Peyer's patch (tissue), 4 donors: ENCODE measurements around the gene ST8SIA5. TPM values are rescaled to one million over a fixed set of nuclear protein-coding genes. Genes with fewer than 3 reads are reported as not detected.

ENCODE experiments used
- DNase-seq, 3 donors: peaks; one replicate each; pipeline ENCODE4 v3.0.0-alpha.2; 2017 to 2019
- H3K27ac ChIP-seq, 4 donors: fragments of 200-600 bp; sonication (generic); one replicate each; pipeline ENCODE4 v1.5.1; 2016 to 2019
- H3K27me3 ChIP-seq, 2 donors: fragments of 200-600 bp; sonication (generic); one replicate each; pipeline ENCODE4 v1.5.1; 2019
- H3K36me3 ChIP-seq, 3 donors: fragments of 200-600 bp; sonication (generic); one replicate each; pipeline ENCODE4 v1.5.1; 2016 to 2019
- H3K4me1 ChIP-seq, 4 donors: fragments of 200-600 bp; sonication (generic); one replicate each; pipeline ENCODE4 v1.5.1; 2016 to 2019
- H3K4me3 ChIP-seq, 4 donors: fragments of 200-600 bp; sonication (generic); 1 replicate in 3 of 4; 2 replicates in 1 of 4; pipeline ENCODE4 v1.5.1; 2016 to 2019; ENCODE audit warnings: mild to moderate bottlenecking in 1 of 4
- H3K9me3 ChIP-seq, 4 donors: fragments of 200-600 bp; sonication (generic); one replicate each; pipeline ENCODE4 v1.5.1; 2016 to 2019; ENCODE audit warnings: mild to moderate bottlenecking in 1 of 4
- CTCF ChIP-seq, 6 experiments: fragments of 450-650 bp in 4 of 6; fragments of 200-600 bp in 2 of 6; sonication (generic) in 1 of 6; IDR thresholded peaks; one replicate each; pipeline ENCODE4 v1.5.1; 2017 to 2019; ENCODE audit warnings: antibody characterized with exemption in 6 of 6, mild to moderate bottlenecking in 3 of 6, moderate library complexity in 1 of 6
- POLR2A ChIP-seq, 2 donors: fragments of 450-650 bp; IDR thresholded peaks; one replicate each; pipeline ENCODE4 v1.5.1; 2017; ENCODE audit warnings: antibody characterized with exemption in 2 of 2, mild to moderate bottlenecking in 2 of 2, moderate library complexity in 2 of 2
- total RNA-seq, 4 donors: library from RNA; depleted of rRNA; stranded (reverse); fragments of >200 nt; gene quantifications; one replicate each; pipeline ENCODE4 v1.1.0, GENCODE V29; 2016

Gene ST8SIA5
- total RNA-seq, 4 donors from 2014 or later: under 0.01 to 0.09 TPM; not detected in 2

GRCh38 chr18:46683252-46683651, 73.6 kb downstream of the ST8SIA5 start:
- no peaks in the 10 kb centered on the region for H3K4me1 ChIP-seq
- H3K4me3 ChIP-seq: no peak overlapping the region
- no peaks in the 10 kb centered on the region for H3K36me3 ChIP-seq
- no peaks in the 10 kb centered on the region for H3K27me3 ChIP-seq
- DNase-seq: no peak
- H3K9me3 ChIP-seq: no peaks in the 10 kb centered on the region
- H3K27ac ChIP-seq: no peak overlapping the region
- TF ChIP-seq POLR2A (IDR thresholded peaks at IDR 0.05) (no peak), CTCF (IDR thresholded peaks at IDR 0.05) (no peak)

GRCh38 chr18:46680784-46681695, 75.8 kb downstream of the ST8SIA5 start:
- no peaks in the 10 kb centered on the region for H3K4me1 ChIP-seq
- H3K27me3 ChIP-seq: no peaks in the 10 kb centered on the region
- TF ChIP-seq POLR2A (IDR thresholded peaks at IDR 0.05): no peak
- no peak for TF ChIP-seq CTCF (IDR thresholded peaks at IDR 0.05)
- H3K36me3 ChIP-seq: no peaks in the 10 kb centered on the region
- no peak overlapping the region for H3K4me3 ChIP-seq
- H3K27ac ChIP-seq: no peak overlapping the region
- H3K9me3 ChIP-seq: no peaks in the 10 kb centered on the region
- no peak for DNase-seq

GRCh38 chr18:46679846-46680598, 76.8 kb downstream of the ST8SIA5 start:
- Histone ChIP-seq H3K4me1 (no peaks in the 10 kb centered on the region), H3K4me3 (no peak overlapping the region), H3K27me3 (no peaks in the 10 kb centered on the region), H3K27ac (no peak overlapping the region), H3K9me3 (no peaks in the 10 kb centered on the region), H3K36me3 (no peaks in the 10 kb centered on the region)
- no peak for DNase-seq
- TF ChIP-seq CTCF (IDR thresholded peaks at IDR 0.05) (no peak), POLR2A (IDR thresholded peaks at IDR 0.05) (no peak)

- no peaks in the 10 kb centered on the region for H3K36me3 ChIP-seq
- no peak for DNase-seq
- no peak overlapping the region for H3K27ac ChIP-seq
- no peaks in the 10 kb centered on the region for H3K9me3 ChIP-seq
- no peak for TF ChIP-seq CTCF (IDR thresholded peaks at IDR 0.05)
- TF ChIP-seq POLR2A (IDR thresholded peaks at IDR 0.05): no peak
- H3K27me3 ChIP-seq: no peaks in the 10 kb centered on the region
- no peak overlapping the region for H3K4me3 ChIP-seq
- H3K4me1 ChIP-seq: no peaks in the 10 kb centered on the region
These were observed 78.0 kb downstream of the ST8SIA5 start for GRCh38 chr18:46678785-46679399.

GRCh38 chr18:46678041-46678440, 78.8 kb downstream of the ST8SIA5 start:
- TF ChIP-seq POLR2A (IDR thresholded peaks at IDR 0.05): no peak
- no peak for TF ChIP-seq CTCF (IDR thresholded peaks at IDR 0.05)

More at GRCh38 chr18:46678041-46678440, 78.8 kb downstream of the ST8SIA5 start:
- Histone ChIP-seq H3K27me3 (no peaks in the 10 kb centered on the region), H3K27ac (no peak overlapping the region), H3K4me3 (no peak overlapping the region), H3K36me3 (no peaks in the 10 kb centered on the region), H3K9me3 (no peaks in the 10 kb centered on the region), H3K4me1 (no peaks in the 10 kb centered on the region)
- DNase-seq: no peak
